HG03432 (cell line): ENCODE data around the gene C11orf97.
A peak's percentile ranks its signal among the peaks of the same experiment; 100 is the strongest.

Experiments used
- ATAC-seq: cut with Tn5 transposase; IDR thresholded peaks from one replicate; pipeline ENCODE4 v1.9.1; 2021; ENCODE audit warnings: mild to moderate bottlenecking, moderate library complexity; ENCODE audit not compliant: unreplicated experiment

C11orf97 gene

GRCh38 chr11:94524341-94524740, 12.1 kb downstream of the C11orf97 start:
- no peak for ATAC-seq

GRCh38 chr11:94525546-94526324, 13.5 kb downstream of the C11orf97 start:
- ATAC-seq = no peak

GRCh38 chr11:94526645-94527438, 14.6 kb downstream of the C11orf97 start:
- no peak for ATAC-seq

- no peak for ATAC-seq
Observed at GRCh38 chr11:94528551-94528950, 16.3 kb downstream of the C11orf97 start.

GRCh38 chr11:94532211-94532610, 19.9 kb downstream of the C11orf97 start:
- no peak for ATAC-seq

- ATAC-seq = no peak
Observed at GRCh38 chr11:94533206-94533605, 20.9 kb downstream of the C11orf97 start.

- no peak for ATAC-seq
Observed at GRCh38 chr11:94533696-94534630, 21.7 kb downstream of the C11orf97 start.

GRCh38 chr11:94536386-94536785, 24.1 kb downstream of the C11orf97 start:
- ATAC-seq = no peak

- no peak for ATAC-seq
Observed at GRCh38 chr11:94537031-94537600, 24.9 kb downstream of the C11orf97 start.

GRCh38 chr11:94539420-94539819, 27.2 kb downstream of the C11orf97 start:
- no peak for ATAC-seq

GRCh38 chr11:94543695-94544645, 31.7 kb downstream of the C11orf97 start, which contains the start of gene FUT4:
FUT4 (plus strand) TSS chr11:94543921; CDS start chr11:94544134, 213 bp downstream.
- peak; percentile 87 for ATAC-seq

GRCh38 chr11:94544646-94545263, 32.5 kb downstream of the C11orf97 start:
- ATAC-seq = peak; percentile 1

- no peak for ATAC-seq
Observed at GRCh38 chr11:94545264-94546161, 33.3 kb downstream of the C11orf97 start.

GRCh38 chr11:94546162-94546470, 33.9 kb downstream of the C11orf97 start:
- ATAC-seq = no peak

- no peak for ATAC-seq
Observed at GRCh38 chr11:94546886-94547285, 34.6 kb downstream of the C11orf97 start.

- ATAC-seq = no peak
Observed at GRCh38 chr11:94549146-94549545, 36.9 kb downstream of the C11orf97 start.

GRCh38 chr11:94550513-94550912, 38.3 kb downstream of the C11orf97 start:
- peak; percentile 48 for ATAC-seq

GRCh38 chr11:94553938-94554337, 41.7 kb downstream of the C11orf97 start:
- no peak for ATAC-seq
